Measurements from ENCODE around the gene RELL2.
A peak's percentile ranks its signal among the peaks of the same experiment; 100 is the strongest.

RELL2 gene

GRCh38 chr5:141649056-141649688 lies 12.4 kb downstream of the RELL2 start:
- no peak for DNase-seq (ENCODE audit: low read depth)

- DNase-seq (ENCODE audit: low read depth), result no peak
These were observed 13.2 kb downstream of the RELL2 start for GRCh38 chr5:141649972-141650371.

- DNase-seq (ENCODE audit: low read depth), result no peak
These were observed 14.3 kb downstream of the RELL2 start, which contains the start of gene FCHSD1 for GRCh38 chr5:141650851-141651727. Gene FCHSD1, minus strand, starts transcription at chr5:141651418. Its CDS starts 50 bp downstream, at chr5:141651368.

GRCh38 chr5:141651728-141652105 lies 14.9 kb downstream of the RELL2 start:
- no peak for DNase-seq (ENCODE audit: low read depth)

GRCh38 chr5:141654298-141654697 lies 17.5 kb downstream of the RELL2 start:
- DNase-seq (ENCODE audit: low read depth), result no peak

- no peak for DNase-seq (ENCODE audit: low read depth)
These were observed 18.2 kb downstream of the RELL2 start for GRCh38 chr5:141655020-141655419.

- DNase-seq (ENCODE audit: low read depth), result no peak
These were observed 19.6 kb downstream of the RELL2 start for GRCh38 chr5:141656396-141656795.

GRCh38 chr5:141657404-141657803 lies 20.6 kb downstream of the RELL2 start:
- DNase-seq (ENCODE audit: low read depth), result no peak

GRCh38 chr5:141657937-141658545 lies 21.2 kb downstream of the RELL2 start:
- DNase-seq (ENCODE audit: low read depth), result peak; percentile 55

GRCh38 chr5:141662028-141662427 lies 25.2 kb downstream of the RELL2 start:
- DNase-seq (ENCODE audit: low read depth), result no peak

- DNase-seq (ENCODE audit: low read depth), result no peak
These were observed 26.7 kb downstream of the RELL2 start for GRCh38 chr5:141663506-141663905.

GRCh38 chr5:141664733-141665461 lies 28.1 kb downstream of the RELL2 start:
- DNase-seq (ENCODE audit: low read depth), result no peak

- no peak for DNase-seq (ENCODE audit: low read depth)
These were observed 29.5 kb downstream of the RELL2 start for GRCh38 chr5:141665995-141666940.

GRCh38 chr5:141668601-141669265 lies 31.9 kb downstream of the RELL2 start:
- DNase-seq (ENCODE audit: low read depth), result no peak

GRCh38 chr5:141669520-141669919 lies 32.7 kb downstream of the RELL2 start:
- DNase-seq (ENCODE audit: low read depth), result no peak

- DNase-seq (ENCODE audit: low read depth), result no peak
These were observed 35.5 kb downstream of the RELL2 start for GRCh38 chr5:141672071-141672840.

- no peak for DNase-seq (ENCODE audit: low read depth)
These were observed 36.3 kb downstream of the RELL2 start for GRCh38 chr5:141672841-141673813.

GRCh38 chr5:141674747-141675146 lies 38.0 kb downstream of the RELL2 start:
- DNase-seq (ENCODE audit: low read depth), result no peak

GRCh38 chr5:141675672-141676071 lies 38.9 kb downstream of the RELL2 start:
- no peak for DNase-seq (ENCODE audit: low read depth)
